AG10803 (cell line): ENCODE measurements around the gene COL18A1.

Experiments
- DNase-seq: peaks from one replicate; pipeline ENCODE4 v3.0.0; 2010; ENCODE audit warnings: low read depth
- H3K4me3 ChIP-seq: 2 replicates; pipeline ENCODE4 v1.5.1; 2011; ENCODE audit warnings: mild to moderate bottlenecking, low read length, control low read depth
- TF ChIP-seq, protein P1 (sequence below): conservative IDR thresholded peaks from 2 replicates; pipeline ENCODE4 v1.5.1; 2011; ENCODE audit warnings: mild to moderate bottlenecking, low read length, control low read depth, inconsistent platforms

Gene COL18A1

DNA sequence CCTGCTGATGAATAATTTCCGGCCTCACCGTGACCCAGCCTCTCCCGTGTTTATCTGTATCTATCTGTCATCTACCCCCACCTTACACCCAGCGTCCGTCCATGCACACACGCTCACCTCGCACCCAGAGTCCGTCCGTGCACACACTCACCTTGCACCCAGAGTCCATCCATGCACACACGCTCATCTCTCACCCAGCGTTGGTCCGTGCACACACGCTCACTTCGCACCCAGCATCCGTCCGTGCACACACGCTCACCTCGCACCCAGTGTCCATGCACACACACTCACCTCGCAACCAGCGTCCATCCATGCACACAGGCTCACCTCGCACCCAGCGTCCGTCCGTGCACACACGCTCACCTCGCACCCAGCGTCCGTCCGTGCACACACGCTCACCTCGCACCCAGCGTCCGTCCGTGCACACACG, 25.0 kb upstream of the COL18A1 start:
- no peak for DNase-seq
- no peak overlapping the region for H3K4me3 ChIP-seq
- TF ChIP-seq, protein P1, sequence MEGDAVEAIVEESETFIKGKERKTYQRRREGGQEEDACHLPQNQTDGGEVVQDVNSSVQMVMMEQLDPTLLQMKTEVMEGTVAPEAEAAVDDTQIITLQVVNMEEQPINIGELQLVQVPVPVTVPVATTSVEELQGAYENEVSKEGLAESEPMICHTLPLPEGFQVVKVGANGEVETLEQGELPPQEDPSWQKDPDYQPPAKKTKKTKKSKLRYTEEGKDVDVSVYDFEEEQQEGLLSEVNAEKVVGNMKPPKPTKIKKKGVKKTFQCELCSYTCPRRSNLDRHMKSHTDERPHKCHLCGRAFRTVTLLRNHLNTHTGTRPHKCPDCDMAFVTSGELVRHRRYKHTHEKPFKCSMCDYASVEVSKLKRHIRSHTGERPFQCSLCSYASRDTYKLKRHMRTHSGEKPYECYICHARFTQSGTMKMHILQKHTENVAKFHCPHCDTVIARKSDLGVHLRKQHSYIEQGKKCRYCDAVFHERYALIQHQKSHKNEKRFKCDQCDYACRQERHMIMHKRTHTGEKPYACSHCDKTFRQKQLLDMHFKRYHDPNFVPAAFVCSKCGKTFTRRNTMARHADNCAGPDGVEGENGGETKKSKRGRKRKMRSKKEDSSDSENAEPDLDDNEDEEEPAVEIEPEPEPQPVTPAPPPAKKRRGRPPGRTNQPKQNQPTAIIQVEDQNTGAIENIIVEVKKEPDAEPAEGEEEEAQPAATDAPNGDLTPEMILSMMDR, result no peak

DNA sequence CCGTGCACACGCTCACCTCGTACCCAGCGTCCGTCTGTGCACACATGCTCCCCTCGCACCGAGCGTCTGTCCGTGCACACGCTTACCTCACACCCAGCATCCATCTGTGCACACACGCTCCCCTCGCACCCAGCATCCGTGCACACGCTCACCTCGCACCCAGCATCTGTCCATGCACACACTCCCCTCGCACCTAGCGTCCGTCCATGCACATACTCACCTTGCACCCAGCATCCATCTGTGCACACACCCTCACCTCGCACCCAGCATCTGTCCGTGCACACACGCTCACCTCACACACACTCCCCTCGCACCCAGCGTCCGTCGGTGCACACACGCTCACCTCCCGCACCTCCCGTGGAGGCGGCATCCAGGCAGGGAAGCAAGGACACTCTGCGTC, 24.4 kb upstream of the COL18A1 start:
- TF ChIP-seq, protein P1, result no peak
- H3K4me3 ChIP-seq, result no peak overlapping the region
- DNase-seq, result no peak

DNA sequence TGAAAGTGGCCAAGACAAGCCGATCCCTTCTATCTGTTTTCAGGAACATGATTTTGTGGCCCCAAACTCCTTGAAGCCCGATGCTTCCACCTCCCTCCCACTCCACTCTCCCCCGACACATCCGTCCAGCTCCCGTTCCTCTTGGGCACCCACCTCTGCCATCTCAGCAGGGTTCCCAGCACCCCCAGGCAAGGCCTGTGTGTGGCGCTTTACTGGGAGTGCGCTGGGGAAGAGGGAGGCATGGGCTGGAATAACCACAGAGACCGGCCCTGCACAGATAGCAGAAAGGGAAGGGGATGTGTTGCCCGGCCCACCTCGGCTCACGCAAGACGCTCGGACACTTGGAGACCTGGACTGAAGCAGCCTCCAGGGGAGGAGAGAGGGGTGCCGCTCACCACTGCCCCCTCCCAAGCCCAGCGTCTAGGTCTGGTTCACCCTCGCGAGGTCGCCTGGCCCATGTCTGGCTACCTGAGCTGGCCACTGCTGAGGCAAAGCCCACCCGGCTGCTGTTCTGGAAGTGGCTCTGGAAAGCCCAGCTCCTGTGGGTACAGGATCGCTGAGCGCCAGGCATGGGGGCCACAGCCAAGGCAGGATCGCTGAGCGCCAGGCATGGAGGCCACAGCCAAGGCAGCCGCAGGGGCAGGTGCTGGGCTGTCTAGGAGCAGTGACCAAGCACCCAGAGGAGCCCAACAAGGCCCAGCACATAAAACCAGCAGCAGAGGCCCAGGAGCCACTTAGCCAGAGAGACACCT, 23.8 kb upstream of the COL18A1 start:
- no peak for DNase-seq
- H3K4me3 ChIP-seq, result no peak overlapping the region
- TF ChIP-seq, protein P1, result no peak

DNA sequence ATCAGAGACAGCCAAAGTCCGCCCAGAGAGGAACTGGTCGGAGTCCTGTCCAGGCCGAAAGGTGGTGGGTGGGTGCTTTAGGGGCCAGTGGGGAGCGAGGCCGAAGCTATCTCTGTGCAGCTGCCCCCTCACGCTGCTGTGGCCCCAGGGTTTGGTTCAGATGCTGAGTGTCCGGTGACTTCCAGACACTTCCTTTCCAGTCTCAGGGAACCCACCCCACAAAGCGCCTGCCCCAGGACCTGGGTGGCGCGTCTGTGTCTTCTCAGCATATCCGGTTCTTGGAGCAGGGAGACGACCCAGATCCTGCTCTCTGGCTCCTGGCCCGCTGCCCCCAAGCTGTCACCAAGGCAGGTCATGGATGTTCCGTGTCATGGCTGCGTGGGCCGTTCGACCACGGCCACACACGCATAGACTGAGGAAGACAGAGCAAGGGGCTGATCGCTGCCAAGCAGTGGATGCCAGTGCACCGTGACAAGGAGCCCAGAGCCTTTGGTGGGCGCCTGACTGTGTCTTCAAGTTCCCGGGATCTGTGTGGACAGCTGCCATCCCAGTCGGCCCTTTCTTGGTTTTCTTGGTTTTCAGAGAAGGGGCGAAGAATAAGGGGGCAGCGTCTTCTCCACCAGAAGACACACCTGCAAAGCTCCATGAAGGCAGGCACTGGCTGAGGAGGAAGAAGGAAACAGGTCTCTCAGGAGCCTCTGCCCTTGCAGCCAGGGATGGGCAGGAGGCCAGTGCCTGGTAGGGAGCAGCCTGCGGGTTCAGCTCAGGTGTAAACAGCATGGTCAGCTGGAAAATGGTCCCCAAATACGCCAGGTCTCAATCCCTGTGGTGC, 22.9 kb upstream of the COL18A1 start:
- H3K4me3 ChIP-seq, result no peak overlapping the region
- TF ChIP-seq, protein P1, result no peak
- DNase-seq, result no peak

DNA sequence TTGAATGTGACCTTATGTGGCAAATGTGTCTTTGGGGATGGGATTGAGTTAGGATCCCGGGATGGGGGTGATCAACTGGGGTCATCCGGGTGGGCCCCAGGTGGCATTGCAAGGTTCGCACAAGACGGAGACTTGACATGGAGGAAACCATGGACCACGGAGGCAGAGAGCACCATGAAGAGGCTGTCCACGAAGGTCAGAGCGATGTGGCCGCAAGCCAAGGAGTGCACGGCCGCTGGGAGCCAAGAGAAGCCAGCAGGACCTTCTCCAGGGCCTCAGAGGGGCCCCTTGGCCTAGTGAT, 22.3 kb upstream of the COL18A1 start:
- DNase-seq, result no peak
- H3K4me3 ChIP-seq, result no peak overlapping the region
- TF ChIP-seq, protein P1, result no peak

DNA sequence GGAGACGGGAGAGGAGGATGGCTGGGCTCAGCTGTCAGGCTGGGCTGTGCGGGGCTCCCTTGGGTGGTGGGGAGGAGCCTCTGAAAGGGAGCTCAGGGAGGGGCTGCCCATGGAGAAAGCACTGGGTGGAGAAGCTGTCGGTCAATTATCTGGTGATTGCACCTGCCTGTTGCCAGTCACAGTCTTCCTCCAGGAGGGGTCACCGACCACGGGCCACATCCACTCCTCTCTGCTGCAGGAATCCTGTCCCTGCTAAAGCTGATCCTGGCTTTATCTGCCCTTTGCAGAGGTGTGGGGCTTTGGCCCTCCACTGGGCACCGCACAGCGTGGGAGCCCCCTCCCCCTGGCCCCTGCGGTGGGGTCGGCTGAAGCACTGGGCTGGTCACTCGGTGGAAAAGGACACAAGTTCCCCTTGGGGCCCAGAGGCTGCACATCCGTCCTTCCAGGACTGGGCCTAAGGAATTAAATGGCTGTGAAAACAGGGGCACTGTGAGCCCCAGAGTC, 21.8 kb upstream of the COL18A1 start:
- DNase-seq, result no peak
- TF ChIP-seq, protein P1, result no peak
- H3K4me3 ChIP-seq, result no peak overlapping the region

DNA sequence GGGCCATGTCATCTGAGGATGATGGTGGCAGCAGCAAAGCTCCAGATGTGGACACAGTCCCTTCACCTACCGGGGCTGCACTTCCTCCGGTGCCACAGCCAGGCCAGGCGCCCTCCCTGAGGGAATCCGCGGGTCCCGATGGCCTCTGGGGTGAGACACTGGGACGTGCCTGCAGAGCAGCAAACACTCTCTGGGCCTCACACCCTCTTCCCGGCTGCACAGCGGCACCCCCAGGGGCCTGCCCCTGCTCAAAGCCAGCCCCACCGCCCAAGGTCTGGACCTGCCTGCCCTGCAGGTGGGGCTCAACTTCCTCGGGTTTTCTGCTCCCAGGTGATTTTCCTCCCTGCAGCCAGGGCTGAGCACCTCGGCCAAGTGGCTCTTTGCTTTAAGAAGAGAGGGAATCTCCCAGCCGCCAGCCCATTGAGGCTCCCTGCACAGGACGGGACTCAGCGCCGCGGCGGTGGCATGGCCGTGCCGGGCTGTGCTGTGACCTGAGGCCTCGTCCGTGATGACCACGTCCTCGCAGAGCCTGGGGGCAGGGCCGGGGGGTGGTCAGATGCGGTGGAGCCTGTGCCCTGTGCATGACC, 21.3 kb upstream of the COL18A1 start:
- TF ChIP-seq, protein P1, result no peak
- DNase-seq, result no peak
- no peak overlapping the region for H3K4me3 ChIP-seq
